Mucosa of rectum (tissue), 2 donors: ENCODE results near the gene C20orf202.
"Not testable (repeated sequence)": the region's sequence is repeated elsewhere in the genome, so short reads cannot be mapped to it uniquely, and the experiment has no call there.

Experiments used
- H3K27ac ChIP-seq, 2 donors: one replicate each; pipeline ENCODE4 v1.7.0; 2013; ENCODE audit warnings: inconsistent platforms in 2 of 2, low read depth in 2 of 2, low read length in 2 of 2
- H3K27me3 ChIP-seq, 2 donors: one replicate each; pipeline ENCODE4 v1.7.0; 2013; ENCODE audit warnings: low read length in 2 of 2; ENCODE audit not compliant: control insufficient read depth in 2 of 2, insufficient read depth in 2 of 2
- H3K36me3 ChIP-seq, 2 donors: one replicate each; pipeline ENCODE4 v1.7.0; 2013; ENCODE audit warnings: low read length in 2 of 2; ENCODE audit not compliant: control insufficient read depth in 2 of 2, insufficient read depth in 2 of 2
- H3K4me1 ChIP-seq, 2 donors: one replicate each; pipeline ENCODE4 v1.7.0; 2013; ENCODE audit warnings: low read length in 2 of 2, mild to moderate bottlenecking in 1 of 2; ENCODE audit not compliant: control insufficient read depth in 2 of 2, insufficient read depth in 2 of 2
- H3K4me3 ChIP-seq, 2 donors: one replicate each; pipeline ENCODE4 v1.7.0; 2013; ENCODE audit warnings: low read length in 2 of 2
- H3K9ac ChIP-seq, 2 donors: one replicate each; pipeline ENCODE4 v1.7.0; 2013; ENCODE audit warnings: low read length in 2 of 2, low read depth in 1 of 2, mild to moderate bottlenecking in 1 of 2
- H3K9me3 ChIP-seq, 2 donors: one replicate each; pipeline ENCODE4 v1.7.0; 2013; ENCODE audit warnings: low read length in 2 of 2; ENCODE audit not compliant: control insufficient read depth in 2 of 2
- donor health status: healthy.
- donor health status: Normal muscosa, but diverticular disease.

C20orf202 gene

GRCh38 chr20:1215386-1216170 is 12.3 kb downstream of the C20orf202 start:
- H3K27me3 ChIP-seq = peaks cover 7 to 8% of the 10 kb centered on the region in 2 donors
- H3K4me1 ChIP-seq = no peaks in the 10 kb centered on the region
- no peak overlapping the region for H3K27ac ChIP-seq
- no peaks in the 10 kb centered on the region for H3K9me3 ChIP-seq
- H3K4me3 ChIP-seq = no peak overlapping the region
- H3K36me3 ChIP-seq = no peaks in the 10 kb centered on the region
- no peak overlapping the region for H3K9ac ChIP-seq

- not testable (repeated sequence) for H3K9ac ChIP-seq, H3K4me1 ChIP-seq, H3K27ac ChIP-seq, H3K4me3 ChIP-seq, H3K36me3 ChIP-seq, H3K9me3 ChIP-seq, H3K27me3 ChIP-seq
These were observed 13.5 kb downstream of the C20orf202 start for GRCh38 chr20:1216527-1217427.

GRCh38 chr20:1222750-1223149 is 19.5 kb downstream of the C20orf202 start:
- H3K4me3 ChIP-seq, H3K36me3 ChIP-seq: not testable (repeated sequence)

GRCh38 chr20:1224205-1224890 is 21.1 kb downstream of the C20orf202 start:
- H3K4me3 ChIP-seq = no peak overlapping the region
- no peaks in the 10 kb centered on the region for H3K36me3 ChIP-seq
- H3K9me3 ChIP-seq = no peaks in the 10 kb centered on the region
- H3K9ac ChIP-seq = no peak overlapping the region
- peaks cover 7 to 9% of the 10 kb centered on the region in 2 donors for H3K27me3 ChIP-seq
- H3K27ac ChIP-seq = no peak overlapping the region
- peaks cover 4 to 10% of the 10 kb centered on the region in 2 donors for H3K4me1 ChIP-seq

More at GRCh38 chr20:1222750-1223149, 19.5 kb downstream of the C20orf202 start:
- not testable (repeated sequence) for H3K4me1 ChIP-seq, H3K9me3 ChIP-seq, H3K27me3 ChIP-seq, H3K27ac ChIP-seq, H3K9ac ChIP-seq

GRCh38 chr20:1225263-1225782 is 22.1 kb downstream of the C20orf202 start:
- H3K36me3 ChIP-seq = no peaks in the 10 kb centered on the region
- no peaks in the 10 kb centered on the region for H3K9me3 ChIP-seq
- peaks cover 4 to 10% of the 10 kb centered on the region in 2 donors for H3K4me1 ChIP-seq
- no peak overlapping the region for H3K9ac ChIP-seq
- H3K4me3 ChIP-seq = peak overlapping the region; percentile 53 to 56
- H3K27me3 ChIP-seq = peaks cover 11 to 12% of the 10 kb centered on the region in 2 donors
- H3K27ac ChIP-seq = peak overlapping the region in 1 of 2 donors; percentile 23

GRCh38 chr20:1225783-1226654 is 22.8 kb downstream of the C20orf202 start, which contains the start of gene RAD21L1:
TSS of gene RAD21L1 (plus strand) at chr20:1226044. CDS start at chr20:1228454, 2,410 bp downstream.
- Histone ChIP-seq H3K4me1 (peaks cover 4 to 10% of the 10 kb centered on the region in 2 donors), H3K4me3 (peak within 1 kb of the TSS; percentile 66 to 67), H3K9me3 (no peaks in the 10 kb centered on the region), H3K27ac (peak within 1 kb of the TSS in 1 of 2 donors; percentile 23), H3K9ac (peak within 1 kb of the TSS; percentile 26 to 59), H3K27me3 (peaks cover 12 to 13% of the 10 kb centered on the region in 2 donors), H3K36me3 (no peaks in the 10 kb centered on the region)

GRCh38 chr20:1229541-1229940 is 26.3 kb downstream of the C20orf202 start:
- no peak overlapping the region for H3K4me3 ChIP-seq
- H3K4me1 ChIP-seq = peaks cover 4 to 10% of the 10 kb centered on the region in 2 donors
- H3K27me3 ChIP-seq = peaks cover 12 to 13% of the 10 kb centered on the region in 2 donors

GRCh38 chr20:1232286-1233111 is 29.2 kb downstream of the C20orf202 start:
- Histone ChIP-seq H3K36me3 (no peaks in the 10 kb centered on the region), H3K9me3 (no peaks in the 10 kb centered on the region), H3K4me3 (no peak overlapping the region), H3K27me3 (peaks cover 6 to 9% of the 10 kb centered on the region in 2 donors), H3K27ac (no peak overlapping the region), H3K4me1 (no peaks in the 10 kb centered on the region), H3K9ac (no peak overlapping the region)

More at GRCh38 chr20:1229541-1229940, 26.3 kb downstream of the C20orf202 start:
- H3K36me3 ChIP-seq = no peaks in the 10 kb centered on the region
- H3K9ac ChIP-seq = no peak overlapping the region
- no peak overlapping the region for H3K27ac ChIP-seq
- H3K9me3 ChIP-seq = no peaks in the 10 kb centered on the region
